NCI-H526 (cell line): ENCODE data around the gene NFIB.

Experiments
- DNase-seq, 2 experiments: peaks; one replicate each; lab custom pipeline; 2025; lab: John Stamatoyannopoulos, UW

The NFIB gene

DNA sequence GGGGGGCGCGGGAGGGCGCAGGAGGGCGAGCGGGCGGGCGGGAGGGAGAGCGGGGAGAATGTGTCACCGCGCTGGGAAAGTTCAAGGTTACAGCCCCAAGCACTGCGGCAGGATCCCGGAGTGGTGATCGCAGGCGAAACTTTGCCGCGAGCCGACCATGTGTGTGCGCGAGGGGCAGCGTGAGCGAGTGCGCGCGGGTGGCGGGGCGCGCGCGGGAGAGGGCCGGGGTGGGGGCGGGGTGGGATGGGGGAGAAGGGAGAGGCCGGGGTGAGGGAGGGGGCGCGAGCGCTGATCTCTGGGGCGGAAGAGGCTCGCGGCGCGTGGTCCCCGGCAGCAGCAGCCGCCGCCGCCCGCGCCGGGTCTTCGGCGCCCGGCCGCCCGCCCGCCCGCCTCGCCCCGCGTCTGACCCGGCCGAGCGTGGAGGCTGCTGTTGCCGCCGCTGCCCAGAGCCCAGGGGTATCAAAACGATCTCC lies at the start of gene NFIB:
TSS of gene NFIB (minus strand) at position 191 of the 473 bp plus-strand sequence. CDS start 630 bp downstream, outside the sequence.
- peak; percentile 36 to 89 for DNase-seq

- DNase-seq = no peak
Measured at GRCh38 chr9:14362175-14362574, 48.2 kb upstream of the NFIB start.

DNA sequence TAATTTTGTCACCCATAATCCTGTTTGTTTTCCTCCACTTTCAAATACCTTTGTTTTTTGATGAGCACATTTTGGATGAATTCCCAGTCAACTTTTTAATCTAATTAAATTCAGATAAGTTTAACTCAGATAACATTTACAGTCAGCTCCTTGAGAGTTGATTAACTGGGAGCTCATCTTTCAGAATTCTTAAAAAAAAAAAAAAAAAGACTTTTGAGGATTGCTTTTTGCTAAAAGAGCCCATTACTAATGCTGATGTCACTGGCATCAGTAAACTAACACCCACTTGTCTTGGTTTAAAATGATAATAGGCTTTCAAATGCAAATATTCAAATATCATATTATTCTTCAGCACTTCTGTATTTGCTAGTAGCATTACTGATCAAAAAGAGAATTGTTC lies 47.1 kb upstream of the NFIB start:
- no peak for DNase-seq

DNA sequence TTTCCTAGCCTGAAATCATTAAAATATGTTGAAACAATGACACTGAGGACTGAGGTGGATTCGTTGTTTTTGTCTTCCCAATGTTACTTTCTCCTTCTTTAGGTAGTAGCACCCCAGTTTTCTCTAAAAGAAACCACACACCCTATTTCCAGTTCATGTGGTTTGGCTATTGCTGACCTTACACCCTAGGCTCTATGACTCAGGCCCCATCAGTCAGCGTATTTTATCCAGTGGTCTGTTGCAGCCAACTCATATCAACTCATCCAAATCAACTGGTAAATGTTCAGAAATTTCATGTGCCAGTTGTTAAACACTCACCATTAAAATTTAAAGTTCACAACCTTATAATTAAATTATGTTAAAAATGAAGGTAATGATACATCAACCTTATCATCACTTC lies 44.6 kb upstream of the NFIB start:
- DNase-seq = no peak

DNA sequence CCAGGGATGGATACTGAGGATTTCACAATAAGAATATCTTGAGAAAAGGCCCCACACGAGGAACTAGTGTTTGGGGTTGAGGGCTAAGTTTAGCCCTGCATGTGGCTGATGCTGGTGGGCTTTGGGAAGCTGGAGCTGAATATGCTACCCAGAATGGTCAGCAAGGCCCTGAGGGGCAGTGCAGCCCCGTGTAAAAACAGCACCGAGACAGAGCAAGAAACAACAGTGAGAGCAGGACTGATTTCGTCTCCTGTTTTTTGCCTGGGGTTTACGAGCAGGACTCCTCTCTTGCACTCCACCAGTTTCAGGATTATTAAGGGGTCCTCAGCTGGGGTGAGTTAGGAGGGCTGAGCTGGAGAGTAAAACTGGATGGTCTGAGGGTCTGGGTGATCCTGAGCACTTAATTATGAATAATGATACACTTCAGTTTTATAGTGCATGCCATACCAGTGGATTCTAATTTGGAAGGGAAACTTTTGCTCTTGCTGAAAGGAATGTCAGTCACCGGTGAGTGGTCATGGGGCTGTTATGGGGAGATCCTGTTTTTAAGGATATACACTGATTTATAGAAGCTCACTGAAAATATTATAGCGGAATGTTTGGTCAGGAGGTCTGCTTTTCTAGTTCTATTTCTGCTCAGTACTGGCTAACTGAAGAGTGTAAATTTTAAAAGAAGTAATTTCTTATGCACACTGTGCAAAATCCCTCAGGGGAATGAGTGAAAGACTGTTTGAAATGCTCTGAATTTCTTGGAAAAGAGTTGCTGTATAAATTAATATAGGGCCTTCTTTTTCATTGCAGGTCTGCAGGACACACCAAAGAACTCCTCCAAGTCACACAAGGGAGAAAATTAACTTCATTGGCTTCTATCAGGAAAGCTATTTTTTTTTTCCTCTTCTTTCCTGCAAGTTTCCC lies 42.7 kb upstream of the NFIB start:
- DNase-seq = no peak

DNA sequence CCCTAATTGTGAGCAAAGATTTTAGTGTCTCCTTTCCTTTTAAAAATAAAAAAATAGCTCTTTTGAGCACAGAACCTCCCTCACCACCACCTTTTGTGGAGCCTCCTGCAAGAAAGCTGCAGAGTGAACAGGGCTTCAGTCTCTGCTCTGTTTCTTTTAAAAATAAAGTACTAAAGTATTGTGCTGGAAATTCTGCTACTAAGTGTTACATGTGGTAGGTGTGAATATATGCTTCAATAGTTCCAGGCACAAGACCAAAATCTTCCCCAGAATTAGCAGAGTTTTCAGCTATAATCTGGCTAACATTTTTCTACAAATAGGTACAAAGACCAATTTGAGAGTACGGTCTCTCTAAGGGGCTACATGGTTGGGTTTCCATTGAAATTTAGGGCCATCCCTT lies 40.3 kb upstream of the NFIB start:
- no peak for DNase-seq

GRCh38 chr9:14353222-14354056 lies 39.5 kb upstream of the NFIB start:
- peak; percentile 71 to 96 for DNase-seq

DNA sequence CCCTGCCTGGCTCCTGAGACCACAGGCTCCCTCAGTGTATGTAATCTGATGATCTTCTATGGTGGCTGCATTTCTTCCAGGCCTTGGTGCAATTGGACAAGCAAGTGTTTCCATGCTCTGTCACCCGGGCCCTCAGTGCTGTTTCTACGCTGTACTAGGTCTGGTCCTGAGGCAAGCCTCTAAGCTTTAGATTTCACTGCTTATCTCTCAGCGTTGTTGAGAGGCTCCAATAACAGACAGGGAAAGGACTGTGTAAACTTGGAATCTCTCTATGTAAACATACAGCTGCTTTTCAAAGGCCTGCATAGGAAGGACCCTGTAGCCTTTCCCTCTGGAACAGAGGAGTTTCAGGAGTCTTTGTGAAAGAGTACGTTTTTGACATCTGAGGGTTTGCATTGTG lies 38.6 kb upstream of the NFIB start:
- DNase-seq = peak; percentile 16 to 24

DNA sequence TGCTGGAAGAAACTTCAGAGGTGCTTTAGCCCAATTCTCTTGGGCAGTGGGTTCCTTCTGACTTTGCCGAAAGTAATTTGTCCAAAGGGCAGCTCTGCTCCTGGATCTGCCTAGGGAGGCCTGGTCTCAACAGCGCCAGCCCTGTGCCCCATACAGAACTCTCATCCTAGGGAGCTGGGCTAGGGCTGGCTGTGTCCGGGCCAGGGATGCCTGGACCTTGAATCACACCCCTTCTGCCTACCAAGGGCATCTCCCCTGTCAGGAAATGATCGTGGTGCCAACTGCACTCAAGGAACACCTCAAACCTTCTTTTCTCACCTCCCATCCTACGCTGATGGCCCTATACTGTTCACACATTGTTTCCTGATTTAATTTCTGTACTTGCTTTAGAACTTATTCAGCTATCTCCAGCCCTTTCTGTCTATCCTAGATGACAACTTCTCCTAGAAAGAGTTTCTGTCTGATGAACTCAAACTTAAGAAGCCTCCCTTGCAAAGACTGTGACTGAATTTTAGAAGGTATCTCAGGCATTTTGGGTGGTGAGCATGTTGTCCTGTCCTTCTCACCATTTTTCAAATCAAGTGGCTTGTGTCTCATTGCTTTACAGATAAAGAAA lies 37.4 kb upstream of the NFIB start:
- DNase-seq = no peak

DNA sequence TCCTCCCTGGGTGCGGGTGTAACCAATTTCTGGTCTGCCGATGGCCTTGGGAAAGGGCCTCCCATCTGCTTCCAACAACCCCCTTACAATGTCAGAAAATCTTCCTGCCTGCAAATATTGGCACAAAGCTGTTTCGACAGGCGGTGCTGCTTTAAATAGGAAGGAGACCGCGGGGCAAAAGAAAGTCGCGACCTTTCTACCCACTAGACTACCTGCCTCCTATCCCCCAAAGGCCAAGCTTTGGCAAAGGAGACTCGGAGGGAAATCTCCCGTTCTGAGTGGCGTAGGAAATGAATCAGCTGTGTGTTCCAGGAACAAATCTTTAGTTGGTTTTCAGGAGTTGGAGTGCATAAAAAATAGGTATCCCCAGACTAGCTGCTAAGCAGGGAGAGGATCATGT lies 36.8 kb upstream of the NFIB start:
- no peak for DNase-seq

DNA sequence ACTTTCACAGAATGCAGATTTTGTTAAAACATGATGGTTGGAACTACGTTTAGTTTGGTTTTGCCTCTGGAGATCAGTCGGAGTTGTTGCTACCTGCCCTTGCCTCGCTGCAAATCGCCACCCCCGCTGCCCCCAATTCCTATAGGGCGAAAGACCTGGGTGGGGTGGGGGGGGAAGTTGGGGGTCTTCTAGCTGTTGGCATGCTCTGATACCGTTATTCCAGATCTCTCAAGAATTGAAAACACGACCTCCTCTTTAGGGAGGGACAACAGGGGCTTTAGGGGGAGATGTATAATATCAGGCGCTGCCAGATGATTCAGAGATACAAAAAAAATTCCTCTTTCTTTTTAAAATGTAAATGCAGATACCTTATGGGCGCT lies 36.4 kb upstream of the NFIB start:
- no peak for DNase-seq

DNA sequence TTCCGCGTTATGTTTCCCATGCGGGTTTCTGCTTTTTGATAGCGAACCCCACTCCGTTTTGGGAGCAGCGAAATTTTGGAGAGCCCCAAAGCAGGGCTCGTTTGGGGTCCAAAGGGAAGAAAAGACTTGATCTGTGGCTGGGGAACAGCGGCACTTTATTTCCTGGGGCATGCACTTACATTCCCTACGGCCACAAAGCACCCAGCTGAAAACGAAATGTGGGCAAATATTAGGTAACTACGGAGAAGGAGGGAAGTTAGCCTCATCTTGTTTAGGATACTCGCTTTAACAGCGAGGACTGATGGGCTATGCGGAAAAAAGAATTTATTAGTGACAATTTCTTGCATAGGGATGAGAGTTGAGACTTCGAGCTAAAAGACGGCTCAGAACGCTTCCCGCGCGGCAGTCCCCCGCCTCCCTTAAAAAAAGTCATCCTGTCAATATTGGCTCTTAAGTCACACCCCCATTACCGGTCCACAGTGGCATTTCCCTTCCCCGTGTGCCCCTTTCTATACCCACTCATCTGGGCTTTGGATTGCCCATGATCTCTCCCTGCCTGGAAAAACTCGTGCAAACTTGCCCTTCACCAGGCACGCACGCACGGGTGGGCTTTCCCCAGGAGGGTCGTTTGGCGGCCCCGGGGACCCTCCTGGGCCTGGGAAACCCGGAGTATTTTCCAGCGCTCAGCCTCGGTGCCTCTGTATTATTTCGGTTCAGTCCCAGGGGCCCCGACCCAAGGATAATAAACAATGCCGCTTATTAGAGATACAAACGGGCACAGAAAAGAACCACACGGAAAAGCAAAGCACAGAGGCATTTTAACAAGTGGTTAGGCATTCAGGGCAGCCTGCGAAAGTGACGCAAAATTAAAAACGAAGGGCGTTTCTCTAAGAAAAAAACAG lies 35.8 kb upstream of the NFIB start:
- peak in 1 of 2 experiments; percentile 56 for DNase-seq

DNA sequence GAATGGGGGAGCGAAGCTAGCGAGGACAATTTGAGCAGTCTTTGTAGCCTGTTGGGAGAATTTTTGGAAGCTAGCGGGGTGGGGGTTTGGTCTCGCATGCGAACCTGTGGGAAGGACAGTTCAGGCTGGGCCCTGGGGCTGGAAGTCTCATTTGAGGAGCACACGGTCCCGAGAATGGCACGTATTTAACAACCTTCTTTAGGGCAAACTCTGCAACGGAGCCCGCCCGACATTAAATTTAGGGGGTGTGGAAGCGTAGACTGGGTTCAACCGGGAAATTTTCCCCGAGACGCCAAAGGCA lies 35.2 kb upstream of the NFIB start:
- peak; percentile 19 to 56 for DNase-seq

DNA sequence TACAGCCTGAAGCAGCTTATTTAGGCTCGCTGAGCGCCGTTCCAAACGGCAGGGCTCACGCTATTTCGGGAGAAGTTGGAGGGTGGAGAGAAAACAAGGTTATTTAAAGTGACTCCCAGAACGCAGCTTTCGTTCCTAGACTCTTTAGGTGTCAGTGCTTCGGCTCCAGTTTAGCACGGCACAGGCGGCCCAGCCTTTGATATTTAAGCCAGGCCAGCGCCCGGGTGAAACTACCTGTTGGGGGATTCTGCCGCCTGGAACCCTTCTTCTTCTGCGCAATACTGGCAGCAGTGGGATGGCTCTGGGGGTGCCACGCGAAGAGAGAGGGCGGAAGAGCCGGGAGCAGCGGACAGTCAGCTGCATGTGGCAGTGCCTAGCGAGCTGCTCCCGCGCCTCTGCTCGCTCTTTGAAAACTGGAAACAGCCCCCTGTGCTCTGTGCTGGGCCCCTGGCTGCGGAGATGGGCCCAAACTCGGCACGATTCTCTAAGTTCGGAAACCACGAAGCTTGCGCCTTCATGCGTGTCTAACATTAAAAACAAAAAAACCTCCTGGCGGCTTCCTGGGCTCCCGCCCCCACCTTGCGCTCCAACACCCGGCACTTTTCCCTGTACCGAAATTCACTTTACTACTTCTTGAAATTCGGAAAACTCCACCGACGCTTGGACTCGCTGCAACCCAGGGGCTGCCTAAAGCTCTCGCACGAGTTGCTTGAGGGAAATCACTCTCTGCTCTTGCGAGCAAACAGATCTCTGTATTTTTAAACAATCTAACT lies 34.6 kb upstream of the NFIB start:
- DNase-seq = peak; percentile 22 to 66

- peak in 1 of 2 experiments; percentile 22 for DNase-seq
Measured at GRCh38 chr9:14348123-14348372, 34.1 kb upstream of the NFIB start.

GRCh38 chr9:14347406-14348122 lies 33.6 kb upstream of the NFIB start:
- peak in 1 of 2 experiments; percentile 83 for DNase-seq

GRCh38 chr9:14346811-14347405 lies 33.0 kb upstream of the NFIB start:
- DNase-seq = peak; percentile 17 to 37

GRCh38 chr9:14346231-14346791 lies 32.4 kb upstream of the NFIB start:
- DNase-seq = peak in 1 of 2 experiments; percentile 59
